ENCODE data around the gene OLIG2. TPM values are rescaled to one million over a fixed set of nuclear protein-coding genes. Genes with fewer than 3 reads are reported as not detected.

OLIG2 gene
- total and polyA plus RNA-seq, 2 experiments from 2014 or later: 0.15 to 1.4 TPM

DNA sequence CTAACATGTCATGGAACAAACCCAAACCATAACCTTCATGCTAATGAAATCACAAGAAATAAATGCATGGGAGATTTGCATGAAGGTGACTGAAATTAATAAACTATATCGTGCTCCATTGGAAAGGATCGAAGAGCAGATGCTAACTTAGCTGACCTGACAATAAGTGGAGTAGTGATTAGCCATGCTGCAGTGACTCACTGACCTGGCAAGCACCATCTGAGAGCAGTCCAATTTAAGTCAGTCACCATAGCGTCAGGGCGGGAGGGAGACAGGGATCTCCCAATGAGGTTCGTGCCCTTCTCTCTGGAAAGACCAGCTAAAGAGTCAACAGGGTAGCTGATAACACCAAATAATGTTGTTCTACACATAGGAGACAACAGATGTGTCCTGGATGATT lies 21.5 kb downstream of the OLIG2 start:
- Mint-ChIP-seq H3K4me1 (peaks cover 17% of the 10 kb centered on the region), H3K27ac (no peak overlapping the region), H3K9me3 (no peaks in the 10 kb centered on the region), H3K36me3 (ENCODE audit: low read depth) (no peaks in the 10 kb centered on the region), H3K27me3 (ENCODE audit: insufficient read depth, low read depth, poor library complexity) (peaks cover 2% of the 10 kb centered on the region), H3K4me3 (no peak overlapping the region)
- no peak overlapping the region for H3K4me2 ChIP-seq
- 0 out of 2 replicates have a peak, but pooled peaks cover 7% of the 10 kb centered on the region for H3K27me3 ChIP-seq (ENCODE audit: insufficient read depth)
- H3K36me3 ChIP-seq (ENCODE audit: insufficient read depth): no peaks in the 10 kb centered on the region
- no peaks in the 10 kb centered on the region for H3F3A ChIP-seq (replicated peaks; ENCODE audit: low read depth)
- no peak overlapping the region for H3K27ac ChIP-seq (ENCODE audit: low read depth)
- DNase-seq (ENCODE audit: low spot score) (no peak), ATAC-seq (no peak)
- no peak overlapping the region for H2AFZ ChIP-seq
- peaks cover 15% of the 10 kb centered on the region for H3K4me1 ChIP-seq (ENCODE audit: insufficient read depth)
- no peaks in the 10 kb centered on the region for H4K20me1 ChIP-seq (replicated peaks; ENCODE audit: insufficient read depth)
- H3K4me3 ChIP-seq: no peak overlapping the region
- no peaks in the 10 kb centered on the region for H3K9me2 ChIP-seq (ENCODE audit: insufficient read depth)
- H3K79me2 ChIP-seq (replicated peaks; ENCODE audit: insufficient read depth): no peaks in the 10 kb centered on the region
- TF ChIP-seq CREB1 (CRISPR knock-in tag; IDR thresholded peaks at IDR 0.05; ENCODE audit: low read depth): no peak
- no peak for TF ChIP-seq POLR2AphosphoS5 (IDR thresholded peaks at IDR 0.05; ENCODE audit: low read depth)
- TF ChIP-seq, protein P1, sequence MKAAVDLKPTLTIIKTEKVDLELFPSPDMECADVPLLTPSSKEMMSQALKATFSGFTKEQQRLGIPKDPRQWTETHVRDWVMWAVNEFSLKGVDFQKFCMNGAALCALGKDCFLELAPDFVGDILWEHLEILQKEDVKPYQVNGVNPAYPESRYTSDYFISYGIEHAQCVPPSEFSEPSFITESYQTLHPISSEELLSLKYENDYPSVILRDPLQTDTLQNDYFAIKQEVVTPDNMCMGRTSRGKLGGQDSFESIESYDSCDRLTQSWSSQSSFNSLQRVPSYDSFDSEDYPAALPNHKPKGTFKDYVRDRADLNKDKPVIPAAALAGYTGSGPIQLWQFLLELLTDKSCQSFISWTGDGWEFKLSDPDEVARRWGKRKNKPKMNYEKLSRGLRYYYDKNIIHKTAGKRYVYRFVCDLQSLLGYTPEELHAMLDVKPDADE (IDR thresholded peaks at IDR 0.05): no peak
- no peak for TF ChIP-seq EZH2phosphoT487 (IDR thresholded peaks at IDR 0.05; ENCODE audit: unreplicated experiment)
- TF ChIP-seq JUNB (IDR thresholded peaks at IDR 0.05; ENCODE audit: unreplicated experiment): no peak
- TF ChIP-seq ZNF114 (CRISPR knock-in tag; IDR thresholded peaks at IDR 0.05): no peak
- no peak for TF ChIP-seq ZNF462 (CRISPR knock-in tag; IDR thresholded peaks at IDR 0.05)
- TF ChIP-seq ZNF331 (CRISPR knock-in tag; IDR thresholded peaks at IDR 0.05; ENCODE audit: low read depth): no peak
- TF ChIP-seq EZH2 (IDR thresholded peaks at IDR 0.05; ENCODE audit: low read depth, unreplicated experiment): no peak
- TF ChIP-seq REST (IDR thresholded peaks at IDR 0.05; ENCODE audit: unreplicated experiment): no peak
- no peak for TF ChIP-seq STAT1 (IDR thresholded peaks at IDR 0.05; ENCODE audit: unreplicated experiment)
- TF ChIP-seq NANOG (IDR thresholded peaks at IDR 0.05; ENCODE audit: borderline replicate concordance): no peak
- no peak for TF ChIP-seq CTCF (conservative IDR thresholded peaks at IDR 0.05; ENCODE audit: low read depth in 2 of 2)
